ENCODE measurements around the gene ZNF184. TPM values are rescaled to one million over a fixed set of nuclear protein-coding genes. Genes with fewer than 3 reads are reported as not detected.

ZNF184 gene
- total RNA-seq, 4 donors from 2014 or later: 3.9 to 6.0 (median 4.4) TPM

- no peak for DNase-seq
- intact Hi-C loops (cut with DNase I; ENCODE audit: low total_unique reads): no loop called here
- no peaks in the 10 kb centered on the region for H3K4me1 ChIP-seq
- H3K9me3 ChIP-seq: no peaks in the 10 kb centered on the region
- no peak for ATAC-seq
- TF ChIP-seq POLR2A (IDR thresholded peaks at IDR 0.05) (no peak), CTCF (IDR thresholded peaks at IDR 0.05 in 4 of 5, conservative IDR thresholded peaks at IDR 0.05 in 1 of 5) (no peak)
- H3K27ac ChIP-seq: no peak overlapping the region
- H3K36me3 ChIP-seq: no peaks in the 10 kb centered on the region
- H3K4me3 ChIP-seq: no peak overlapping the region
- peaks cover 22 to 33% (median 23%) of the 10 kb centered on the region in 3 donors for H3K27me3 ChIP-seq
- in situ Hi-C loops (cut with MboI; ENCODE audit: low sequenced_read_pairs in 4 of 4): no loop called here
Measured at GRCh38 chr6:27492631-27493190, 19.8 kb upstream of the ZNF184 start.

GRCh38 chr6:27479319-27480182, 6.6 kb upstream of the ZNF184 start:
- peak overlapping the region; percentile 89 to 94 (median 90) for H3K27ac ChIP-seq
- intact Hi-C loops (cut with DNase I; ENCODE audit: low total_unique reads): loop anchor here (1.0 to 10.0 kb wide), 12 partner anchors 40 to 1455 kb away; partner anchors contain the start of gene ZSCAN26
- ATAC-seq: peak; percentile 87 to 89

GRCh38 chr6:27478706-27479318, 5.9 kb upstream of the ZNF184 start:
- Histone ChIP-seq H3K4me3 (peak overlapping the region; percentile 71 to 87 (median 80)), H3K4me1 (peaks cover 0 to 11% of the 10 kb centered on the region in 2 donors), H3K36me3 (no peaks in the 10 kb centered on the region), H3K27ac (peak overlapping the region; percentile 89 to 94 (median 90)), H3K27me3 (no peaks in the 10 kb centered on the region), H3K9me3 (no peaks in the 10 kb centered on the region)
- ATAC-seq: peak; percentile 88 to 90
- TF ChIP-seq POLR2A (IDR thresholded peaks at IDR 0.05) (no peak), CTCF (IDR thresholded peaks at IDR 0.05 in 4 of 5, conservative IDR thresholded peaks at IDR 0.05 in 1 of 5) (no peak)
- intact Hi-C loops (cut with DNase I; ENCODE audit: low total_unique reads): loop anchor here (1.0 to 10.0 kb wide), 12 partner anchors 40 to 1454 kb away; partner anchors contain the start of gene ZSCAN26
- in situ Hi-C loops (cut with MboI; ENCODE audit: low sequenced_read_pairs in 4 of 4): loop anchor here in 2 of 4 donors (10.0 kb wide), 2 partner anchors 304 to 416 kb away; a partner anchor contains a TSS
- peak; percentile 75 to 87 for DNase-seq

More at GRCh38 chr6:27479319-27480182, 6.6 kb upstream of the ZNF184 start:
- TF ChIP-seq POLR2A (IDR thresholded peaks at IDR 0.05) (peak; percentile 23 to 36), CTCF (IDR thresholded peaks at IDR 0.05 in 4 of 5, conservative IDR thresholded peaks at IDR 0.05 in 1 of 5) (no peak)
- Histone ChIP-seq H3K4me1 (peaks cover 0 to 11% of the 10 kb centered on the region in 2 donors), H3K9me3 (no peaks in the 10 kb centered on the region), H3K27me3 (no peaks in the 10 kb centered on the region), H3K4me3 (peak overlapping the region; percentile 71 to 87 (median 80)), H3K36me3 (no peaks in the 10 kb centered on the region)
- in situ Hi-C loops (cut with MboI; ENCODE audit: low sequenced_read_pairs in 4 of 4): loop anchor here in 2 of 4 donors (10.0 kb wide), 2 partner anchors 305 to 415 kb away; a partner anchor contains a TSS
- peak; percentile 49 to 53 for DNase-seq

- Histone ChIP-seq H3K27me3 (no peaks in the 10 kb centered on the region), H3K4me3 (peak overlapping the region; percentile 71 to 87 (median 80)), H3K27ac (peak overlapping the region; percentile 89 to 94 (median 90)), H3K36me3 (no peaks in the 10 kb centered on the region), H3K9me3 (no peaks in the 10 kb centered on the region), H3K4me1 (peaks cover 0 to 11% of the 10 kb centered on the region in 2 donors)
- no peak for TF ChIP-seq POLR2A (IDR thresholded peaks at IDR 0.05)
- TF ChIP-seq CTCF (IDR thresholded peaks at IDR 0.05 in 4 of 5, conservative IDR thresholded peaks at IDR 0.05 in 1 of 5): no peak
- DNase-seq (no peak), ATAC-seq (peak in 1 of 2 donors; percentile 13)
- intact Hi-C loops (cut with DNase I; ENCODE audit: low total_unique reads): loop anchor here (2.0 to 10.0 kb wide), 10 partner anchors 301 to 1453 kb away; partner anchors contain the start of gene ZSCAN26
- in situ Hi-C loops (cut with MboI; ENCODE audit: low sequenced_read_pairs in 4 of 4): loop anchor here in 2 of 4 donors (10.0 kb wide), 2 partner anchors 303 to 417 kb away; a partner anchor contains a TSS
Measured at GRCh38 chr6:27478141-27478705, 5.3 kb upstream of the ZNF184 start.

Data from gastrocnemius medialis (tissue), 4 donors.